ENCODE measurements around the gene RIC8A.
"Not testable (repeated sequence)": the region's sequence is repeated elsewhere in the genome, so short reads cannot be mapped to it uniquely, and the experiment has no call there.

Gene RIC8A

DNA sequence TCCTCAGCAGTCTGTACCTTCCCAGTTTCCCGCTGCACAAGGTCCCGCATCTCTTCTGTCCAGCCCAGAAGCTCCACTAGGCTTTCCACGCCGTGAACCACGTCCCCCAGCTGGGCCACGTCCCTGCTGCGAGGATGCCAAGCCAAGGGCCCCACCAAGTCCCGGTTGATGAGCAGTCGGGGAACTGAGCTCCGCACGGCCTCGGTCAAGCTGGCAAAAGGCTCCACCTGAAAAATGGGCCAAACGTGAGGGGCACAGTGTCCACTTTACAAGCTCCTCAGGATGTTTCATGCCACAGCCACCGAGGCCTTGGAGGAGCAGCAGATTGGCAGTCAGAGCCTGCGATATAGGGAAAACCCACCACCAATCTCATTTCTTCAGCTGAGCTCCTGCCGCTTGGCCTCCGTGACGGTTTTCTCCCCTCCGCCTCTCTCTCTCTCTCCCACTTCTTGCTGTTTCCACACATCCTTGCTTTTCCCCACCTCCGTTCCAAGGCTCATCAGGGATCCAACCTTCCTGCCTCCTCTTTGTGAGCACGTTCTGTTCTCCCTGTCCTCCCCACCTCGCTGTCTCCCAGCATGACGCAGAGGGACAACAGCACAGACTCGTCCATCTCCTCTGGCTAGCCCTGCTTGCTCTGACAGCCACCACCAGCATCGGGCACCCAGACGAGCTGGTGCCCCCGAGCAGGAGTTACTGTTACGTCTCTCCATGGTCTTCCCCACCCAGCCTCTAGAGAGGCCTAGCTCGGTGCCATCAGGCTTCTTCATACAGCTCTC, 11.5 kb downstream of the RIC8A start:
- no peak for DNase-seq (ENCODE audit: low read depth)

DNA sequence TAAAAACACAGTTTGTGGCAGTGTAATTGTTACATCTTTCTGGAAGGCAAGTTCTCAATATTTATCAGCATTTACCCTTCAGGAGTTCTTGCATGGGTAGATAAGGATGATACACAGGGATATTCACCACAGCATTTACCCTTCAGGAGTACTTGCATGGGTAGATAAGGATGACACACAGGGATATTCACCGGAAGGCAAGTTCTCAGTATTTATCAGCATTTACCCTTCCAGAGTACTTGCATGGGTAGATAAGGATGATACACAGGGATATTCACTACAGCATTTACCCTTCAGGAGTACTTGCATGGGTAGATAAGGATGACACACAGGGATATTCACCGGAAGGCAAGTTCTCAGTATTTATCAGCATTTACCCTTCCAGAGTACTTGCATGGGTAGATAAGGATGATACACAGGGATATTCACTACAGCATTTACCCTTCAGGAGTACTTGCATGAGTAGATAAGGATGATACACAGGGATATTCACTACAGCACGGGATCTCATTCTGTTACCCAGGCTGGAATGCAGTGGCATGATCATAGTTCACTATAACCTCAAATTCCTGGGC, 13.2 kb downstream of the RIC8A start:
- not testable (repeated sequence) for DNase-seq (ENCODE audit: low read depth)

DNA sequence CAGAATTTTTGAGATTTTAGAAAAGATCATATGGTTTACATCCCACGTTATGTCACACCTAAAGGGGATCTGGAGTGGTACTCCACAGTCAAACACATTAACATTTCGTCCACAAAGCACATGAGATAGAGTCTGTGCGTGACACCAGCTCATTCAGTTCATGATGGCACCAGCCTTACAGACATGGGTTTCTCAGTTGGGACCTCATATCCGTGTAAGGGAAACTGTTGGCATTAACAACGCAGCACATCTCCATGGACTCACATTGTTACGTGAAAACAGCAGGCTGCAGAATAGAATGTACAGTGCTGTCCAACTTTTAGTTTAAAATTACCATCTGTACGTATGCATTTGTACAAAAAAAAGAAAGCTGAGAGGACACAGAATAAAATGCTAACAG, 14.0 kb downstream of the RIC8A start:
- DNase-seq (ENCODE audit: low read depth): no peak

- DNase-seq (ENCODE audit: low read depth): no peak
Measured at GRCh38 chr11:221998-222789, 14.7 kb downstream of the RIC8A start.

GRCh38 chr11:223026-223789, 15.7 kb downstream of the RIC8A start:
- no peak for DNase-seq (ENCODE audit: low read depth)

DNA sequence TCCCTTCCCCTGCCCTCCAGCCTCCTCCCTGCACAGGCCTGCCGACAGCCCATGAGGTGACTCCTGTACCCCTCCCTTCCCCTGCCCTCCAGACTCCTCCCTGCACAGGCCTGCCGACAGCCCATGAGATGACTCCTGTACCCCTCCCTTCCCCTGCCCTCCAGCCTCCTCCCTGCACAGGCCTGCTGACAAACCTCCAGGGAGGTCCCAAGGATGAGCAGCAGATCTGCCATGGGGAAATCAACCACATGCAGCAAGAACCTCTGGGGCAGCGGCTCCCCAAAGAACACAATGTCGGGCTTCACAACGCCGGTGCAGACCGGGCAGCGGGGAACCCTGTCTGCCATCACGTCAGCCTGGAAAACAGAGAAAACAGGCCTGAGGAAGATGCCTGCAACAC, 16.4 kb downstream of the RIC8A start:
- no peak for DNase-seq (ENCODE audit: low read depth)

DNA sequence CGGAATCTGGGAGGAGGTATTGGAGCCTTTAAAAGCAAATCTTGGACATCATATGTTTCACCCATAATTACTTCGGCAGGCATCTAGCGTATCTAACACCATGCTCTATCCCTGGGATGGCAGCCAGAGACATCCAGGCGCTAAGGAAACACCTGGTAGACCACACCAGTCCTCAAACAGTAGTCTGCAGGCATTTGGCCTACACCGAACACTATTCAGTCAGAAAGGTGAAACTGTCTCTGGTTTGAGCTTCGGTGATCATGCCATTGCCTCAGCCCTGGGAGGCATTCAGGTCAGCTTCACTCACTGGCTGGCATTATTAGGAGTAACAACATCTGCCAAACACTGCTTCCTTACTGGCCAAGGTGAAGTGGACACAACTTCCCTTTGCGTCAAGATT, 16.9 kb downstream of the RIC8A start:
- DNase-seq (ENCODE audit: low read depth): no peak

GRCh38 chr11:225734-226453, 18.4 kb downstream of the RIC8A start:
- no peak for DNase-seq (ENCODE audit: low read depth)

DNA sequence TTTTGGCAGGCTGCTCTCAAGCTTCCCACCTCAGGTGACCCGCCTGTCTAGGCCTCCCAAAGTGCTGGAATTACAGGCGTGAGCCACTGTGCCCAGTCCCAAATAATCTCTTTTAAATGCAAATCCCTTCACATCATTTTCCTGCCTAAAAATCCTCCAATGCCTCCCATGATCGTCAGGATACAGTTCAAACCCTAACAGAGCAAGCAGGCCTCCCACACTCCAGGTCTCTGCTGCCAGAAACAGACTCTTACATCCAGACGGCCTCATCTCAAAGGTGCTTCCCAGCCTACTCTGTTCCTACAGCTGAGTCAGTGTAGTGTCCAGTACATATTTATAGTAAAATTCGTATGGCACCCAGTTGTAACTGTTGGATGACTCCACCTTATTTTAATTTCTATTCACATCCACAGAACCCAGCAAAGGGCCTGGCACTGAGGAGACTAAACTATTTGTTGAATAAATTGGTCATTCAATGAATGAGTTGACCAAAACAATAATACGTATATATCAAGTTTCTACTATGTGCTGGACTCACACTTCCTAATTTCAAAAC, 20.4 kb downstream of the RIC8A start:
- DNase-seq (ENCODE audit: low read depth): no peak

- DNase-seq (ENCODE audit: low read depth): no peak
Measured at GRCh38 chr11:230431-230830, 22.9 kb downstream of the RIC8A start.

DNA sequence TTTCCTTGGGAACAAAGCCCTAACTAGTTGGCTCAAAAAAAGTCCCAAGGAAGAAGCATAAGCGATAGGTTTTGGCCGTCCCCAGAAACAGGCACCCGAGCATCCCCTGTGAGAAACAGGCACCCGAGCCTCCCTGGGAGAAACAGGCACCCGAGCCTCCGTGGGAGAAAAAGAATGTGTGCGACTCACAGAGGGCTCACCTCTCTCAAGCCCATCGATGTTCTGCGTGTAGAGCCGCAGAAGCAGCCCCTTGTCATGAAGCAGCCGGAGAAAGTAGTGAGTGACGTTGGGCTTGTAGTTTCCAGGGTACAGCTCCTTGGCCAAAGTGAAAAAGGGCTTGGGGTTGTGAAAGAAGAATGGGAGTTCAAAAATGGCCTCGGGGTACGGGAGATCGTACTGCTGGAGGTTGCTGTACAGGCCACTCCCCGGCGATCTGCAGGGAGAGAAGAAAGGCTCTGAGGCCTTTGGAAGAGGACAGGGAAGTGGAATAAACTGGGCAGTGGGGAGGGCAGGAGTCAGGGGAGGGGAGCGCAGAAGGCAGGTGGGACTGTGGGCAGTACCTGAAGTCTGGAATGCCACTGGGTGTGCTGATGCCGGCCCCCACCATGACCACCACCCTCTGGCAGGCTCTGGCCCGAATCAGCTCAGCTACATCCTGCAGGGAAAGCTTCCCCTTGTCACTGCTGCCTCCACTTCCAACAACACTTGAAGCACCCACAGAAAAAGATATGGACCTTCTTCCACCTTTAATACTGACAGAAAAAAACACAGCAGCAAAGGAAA, 25.5 kb downstream of the RIC8A start:
- DNase-seq (ENCODE audit: low read depth): no peak

GRCh38 chr11:235180-235579, 27.7 kb downstream of the RIC8A start:
- DNase-seq (ENCODE audit: low read depth): no peak

- no peak for DNase-seq (ENCODE audit: low read depth)
Measured at GRCh38 chr11:235609-235996, 28.1 kb downstream of the RIC8A start.

DNA sequence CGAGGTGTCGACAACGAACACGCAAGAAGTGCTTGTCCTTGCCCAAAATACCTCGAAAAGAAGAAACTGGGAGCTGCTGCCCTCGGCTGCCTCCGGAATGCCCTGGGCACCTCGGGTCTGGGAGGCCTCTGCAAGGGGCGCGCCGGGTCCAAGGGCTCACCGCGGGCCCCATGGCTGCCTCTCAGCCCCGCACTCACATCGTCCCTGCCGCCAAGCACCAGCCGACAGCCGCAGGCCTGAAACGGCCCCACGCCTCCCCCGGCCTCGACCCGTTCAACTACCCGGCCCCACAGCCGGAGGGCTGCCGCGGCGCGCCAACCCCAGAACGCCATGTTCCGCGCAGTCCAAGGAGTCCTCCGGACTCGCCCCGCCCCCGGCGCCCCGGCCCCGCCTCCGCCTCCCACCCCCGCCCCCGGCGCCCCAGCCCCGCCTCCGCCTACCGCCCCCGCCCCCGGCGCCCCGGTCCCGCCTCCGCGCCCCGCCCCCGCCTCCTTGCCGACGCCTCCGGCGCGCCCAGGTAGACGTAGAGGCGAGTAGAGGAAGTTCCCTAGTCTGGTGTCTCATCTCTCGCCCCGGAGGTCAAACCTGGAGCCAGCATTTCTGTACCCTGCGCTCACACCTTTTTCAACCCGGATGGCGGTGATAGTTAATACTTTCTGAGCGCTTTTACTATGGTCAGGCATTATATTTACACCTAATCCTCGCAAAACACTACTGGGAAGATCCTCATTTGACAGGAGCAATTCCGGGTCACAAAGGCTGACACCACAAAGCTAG, 28.7 kb downstream of the RIC8A start, which contains the start of gene SIRT3:
SIRT3 (minus strand) TSS at position 346 of the 777 bp plus-strand sequence; CDS start at position 332, 14 bp downstream.
- no peak for DNase-seq (ENCODE audit: low read depth)

DNA sequence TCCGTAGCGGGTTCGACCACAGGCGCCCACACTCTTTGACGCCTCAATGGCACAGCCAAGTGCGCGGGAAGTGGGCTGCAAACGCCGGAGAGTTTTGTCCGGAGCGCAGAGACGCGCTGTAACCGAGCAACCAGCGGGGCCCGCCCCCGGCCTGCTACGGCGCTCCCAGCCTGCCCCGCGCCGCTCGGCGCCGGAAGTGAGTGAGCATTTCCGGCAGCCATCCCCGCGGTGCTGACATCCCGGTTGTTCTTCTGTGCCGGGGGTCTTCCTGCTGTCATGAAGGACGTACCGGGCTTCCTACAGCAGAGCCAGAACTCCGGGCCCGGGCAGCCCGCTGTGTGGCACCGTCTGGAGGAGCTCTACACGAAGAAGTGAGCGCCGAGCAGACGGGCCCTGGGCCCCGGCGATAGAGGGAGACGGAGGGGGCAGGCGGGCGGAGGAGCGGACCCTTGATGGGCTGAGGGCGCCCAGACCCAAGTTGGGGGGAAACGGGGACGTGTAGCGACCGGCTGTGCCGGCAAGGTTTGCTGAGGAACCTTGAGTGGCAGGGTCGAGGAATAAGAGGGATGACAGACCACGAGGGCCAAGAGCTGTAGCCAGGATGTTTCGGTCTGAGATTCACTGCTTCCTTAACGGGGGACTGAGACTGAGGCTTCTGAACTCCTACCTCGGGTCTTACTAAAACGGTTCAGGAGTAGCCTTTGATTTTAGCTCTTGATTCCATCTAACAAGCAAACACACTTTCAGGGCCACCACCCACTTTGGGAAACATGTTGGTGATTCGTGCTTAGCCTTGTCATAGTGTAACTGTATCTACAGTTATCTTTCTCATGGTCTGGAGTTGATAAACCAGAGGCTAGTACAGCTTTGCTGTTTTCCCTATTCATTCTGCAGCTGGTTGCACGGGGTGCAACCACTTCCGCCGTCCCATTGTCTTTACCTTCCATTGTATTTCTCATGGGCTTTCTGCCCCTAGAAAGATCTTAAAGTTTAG, 29.6 kb downstream of the RIC8A start, which contains the start of gene PSMD13:
PSMD13 (plus strand) TSS at position 203 of the 994 bp plus-strand sequence; CDS start at position 277, 74 bp downstream.
- DNase-seq (ENCODE audit: low read depth): no peak

- not testable (repeated sequence) for DNase-seq (ENCODE audit: low read depth)
Measured at GRCh38 chr11:238346-238745, 30.8 kb downstream of the RIC8A start.

DNA sequence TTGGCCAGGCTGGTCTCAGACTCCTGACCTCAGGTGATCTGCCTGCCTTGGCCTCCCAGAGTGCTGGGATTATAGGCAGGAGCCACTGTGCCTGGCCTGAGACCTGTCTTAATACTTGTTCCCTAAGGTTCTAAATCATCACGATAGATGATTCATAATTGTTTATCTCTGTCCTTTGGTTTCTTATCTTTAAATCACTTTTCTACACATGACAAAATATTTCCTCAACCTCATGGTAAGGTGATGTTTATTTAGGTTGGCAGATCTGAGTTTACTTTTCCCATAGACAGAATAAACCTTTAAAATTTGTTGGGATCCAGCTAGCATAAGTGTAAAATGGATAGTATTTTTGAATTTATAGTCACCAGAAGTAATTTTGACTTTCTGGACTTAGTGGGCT, 32.8 kb downstream of the RIC8A start:
- no peak for DNase-seq (ENCODE audit: low read depth)

DNA sequence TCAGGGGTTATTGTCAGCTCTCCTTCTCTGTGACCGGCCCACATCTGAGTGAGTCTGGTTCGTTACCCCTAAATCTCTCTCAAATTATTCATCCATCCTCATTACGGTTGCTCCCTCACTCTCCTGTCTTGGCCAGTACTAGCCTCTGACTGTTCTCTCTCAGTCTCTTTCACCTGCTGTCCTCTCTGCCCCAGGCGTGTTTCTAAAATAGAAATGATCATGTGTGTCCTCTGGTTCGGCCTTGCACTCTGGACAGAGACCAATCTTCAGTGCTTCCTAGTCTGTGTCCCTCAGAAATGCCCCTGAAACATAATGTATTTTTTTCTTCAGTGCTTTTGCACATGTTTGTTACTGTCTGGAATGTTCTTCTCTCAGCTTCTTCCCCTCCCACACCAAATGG, 34.1 kb downstream of the RIC8A start:
- no peak for DNase-seq (ENCODE audit: low read depth)
